Activated CD4-positive, CD25-positive, alpha-beta regulatory T cell (primary cell): ENCODE data around the gene DOCK1.
"Not testable (repeated sequence)": the region's sequence is repeated elsewhere in the genome, so short reads cannot be mapped to it uniquely, and the experiment has no call there.

ENCODE experiments used
- DNase-seq, 4 experiments: peaks; one replicate each; lab custom pipeline; 2025; lab: John Stamatoyannopoulos, UW

The DOCK1 gene

GRCh38 chr10:126904818-126905701 is at the start of gene DOCK1:
DOCK1 (plus strand) TSS chr10:126905428; CDS start chr10:126905518, 90 bp downstream.
- no peak for DNase-seq

GRCh38 chr10:126857178-126857806 is 47.9 kb upstream of the DOCK1 start:
- no peak for DNase-seq

- no peak for DNase-seq
Measured at GRCh38 chr10:126867567-126868365, 37.5 kb upstream of the DOCK1 start.

- DNase-seq, result no peak
Measured at GRCh38 chr10:126868371-126868770, 36.9 kb upstream of the DOCK1 start.

GRCh38 chr10:126872135-126872534 is 33.1 kb upstream of the DOCK1 start:
- no peak for DNase-seq

- DNase-seq, result no peak
Measured at GRCh38 chr10:126872768-126873167, 32.5 kb upstream of the DOCK1 start.

- DNase-seq, result no peak
Measured at GRCh38 chr10:126876456-126876855, 28.8 kb upstream of the DOCK1 start.

- DNase-seq, result no peak
Measured at GRCh38 chr10:126877390-126877789, 27.8 kb upstream of the DOCK1 start.

- no peak for DNase-seq
Measured at GRCh38 chr10:126878594-126878993, 26.6 kb upstream of the DOCK1 start.

GRCh38 chr10:126880926-126881325 is 24.3 kb upstream of the DOCK1 start:
- DNase-seq, result no peak

- not testable (repeated sequence) for DNase-seq
Measured at GRCh38 chr10:126882055-126882454, 23.2 kb upstream of the DOCK1 start.

- DNase-seq, result not testable (repeated sequence)
Measured at GRCh38 chr10:126888436-126888835, 16.8 kb upstream of the DOCK1 start.

- DNase-seq, result no peak
Measured at GRCh38 chr10:126889421-126889820, 15.8 kb upstream of the DOCK1 start.

- not testable (repeated sequence) for DNase-seq
Measured at GRCh38 chr10:126890797-126891196, 14.4 kb upstream of the DOCK1 start.

- DNase-seq, result no peak
Measured at GRCh38 chr10:126892226-126893175, 12.7 kb upstream of the DOCK1 start.

GRCh38 chr10:126893206-126893605 is 12.0 kb upstream of the DOCK1 start:
- no peak for DNase-seq

GRCh38 chr10:126893841-126894240 is 11.4 kb upstream of the DOCK1 start:
- no peak for DNase-seq

GRCh38 chr10:126895214-126895781 is 9.9 kb upstream of the DOCK1 start:
- no peak for DNase-seq

GRCh38 chr10:126898460-126898859 is 6.8 kb upstream of the DOCK1 start:
- no peak for DNase-seq

GRCh38 chr10:126899529-126899928 is 5.7 kb upstream of the DOCK1 start:
- DNase-seq, result not testable (repeated sequence)

GRCh38 chr10:126902157-126902556 is 3.1 kb upstream of the DOCK1 start:
- no peak for DNase-seq
